IPS-NIHi7 (cell line): ENCODE data around the gene ACER3.
"Not testable (repeated sequence)": the region's sequence is repeated elsewhere in the genome, so short reads cannot be mapped to it uniquely, and the experiment has no call there.

Experiments used
- DNase-seq: peaks from one replicate; pipeline ENCODE4 v3.0.0; 2012; ENCODE audit warnings: mixed read lengths; ENCODE audit errors: extremely low spot score

ACER3 gene

GRCh38 chr11:76872959-76873827, 12.5 kb downstream of the ACER3 start:
- DNase-seq = no peak

- no peak for DNase-seq
These were observed 17.3 kb downstream of the ACER3 start for GRCh38 chr11:76878014-76878413.

GRCh38 chr11:76880314-76880713, 19.6 kb downstream of the ACER3 start:
- DNase-seq = no peak

GRCh38 chr11:76880956-76881355, 20.2 kb downstream of the ACER3 start:
- no peak for DNase-seq

GRCh38 chr11:76885390-76886097, 24.8 kb downstream of the ACER3 start:
- DNase-seq = no peak

GRCh38 chr11:76888989-76889388, 28.3 kb downstream of the ACER3 start:
- no peak for DNase-seq

GRCh38 chr11:76889411-76889975, 28.8 kb downstream of the ACER3 start:
- DNase-seq = no peak

- no peak for DNase-seq
These were observed 29.6 kb downstream of the ACER3 start for GRCh38 chr11:76890329-76890728.

GRCh38 chr11:76891285-76891684, 30.6 kb downstream of the ACER3 start:
- no peak for DNase-seq

- DNase-seq = no peak
These were observed 31.1 kb downstream of the ACER3 start for GRCh38 chr11:76891793-76892192.

- no peak for DNase-seq
These were observed 31.6 kb downstream of the ACER3 start for GRCh38 chr11:76892306-76892705.

GRCh38 chr11:76897233-76897632, 36.5 kb downstream of the ACER3 start:
- DNase-seq = no peak

- no peak for DNase-seq
These were observed 40.4 kb downstream of the ACER3 start for GRCh38 chr11:76901144-76901543.

- DNase-seq = not testable (repeated sequence)
These were observed 40.9 kb downstream of the ACER3 start for GRCh38 chr11:76901622-76902021.

GRCh38 chr11:76902121-76903014, 41.6 kb downstream of the ACER3 start:
- no peak for DNase-seq

GRCh38 chr11:76903325-76903724, 42.6 kb downstream of the ACER3 start:
- DNase-seq = peak; percentile 70

- DNase-seq = no peak
These were observed 50.1 kb downstream of the ACER3 start for GRCh38 chr11:76910620-76911414.

GRCh38 chr11:76911415-76911808, 50.7 kb downstream of the ACER3 start:
- no peak for DNase-seq

- DNase-seq = no peak
These were observed 56.0 kb downstream of the ACER3 start for GRCh38 chr11:76916712-76917111.

- peak; percentile 36 for DNase-seq
These were observed 58.2 kb downstream of the ACER3 start for GRCh38 chr11:76918941-76919386.

GRCh38 chr11:76919467-76919866, 58.7 kb downstream of the ACER3 start:
- no peak for DNase-seq
